Subcutaneous abdominal adipose tissue (tissue), 5 donors: Measurements from ENCODE around the gene CNP.

ENCODE experiments used
- H3K27ac ChIP-seq: one replicate; pipeline ENCODE4 v1.7.0; 2013; ENCODE audit warnings: low read depth, mild to moderate bottlenecking, inconsistent platforms, low read length, moderate library complexity
- H3K27me3 ChIP-seq, 5 donors: one replicate each; pipeline ENCODE4 v1.7.0; 2013; ENCODE audit warnings: low read length in 5 of 5, inconsistent platforms in 1 of 5; ENCODE audit not compliant: control insufficient read depth in 5 of 5, insufficient read depth in 4 of 5
- H3K36me3 ChIP-seq, 5 donors: one replicate each; pipeline ENCODE4 v1.7.0; 2013; ENCODE audit warnings: low read length in 5 of 5; ENCODE audit not compliant: control insufficient read depth in 5 of 5, insufficient read depth in 5 of 5
- H3K4me1 ChIP-seq, 5 donors: one replicate each; pipeline ENCODE4 v1.7.0; 2013; ENCODE audit warnings: low read length in 5 of 5, mild to moderate bottlenecking in 3 of 5, moderate library complexity in 1 of 5; ENCODE audit not compliant: control insufficient read depth in 5 of 5, insufficient read depth in 5 of 5
- H3K4me3 ChIP-seq, 5 donors: one replicate each; pipeline ENCODE4 v1.7.0; 2013; ENCODE audit warnings: low read length in 5 of 5, low read depth in 1 of 5
- H3K9ac ChIP-seq, 5 donors: one replicate each; pipeline ENCODE4 v1.7.0; 2013; ENCODE audit warnings: low read length in 5 of 5, mild to moderate bottlenecking in 4 of 5, moderate library complexity in 3 of 5
- H3K9me3 ChIP-seq, 5 donors: one replicate each; pipeline ENCODE4 v1.7.0; 2013; ENCODE audit warnings: low read length in 5 of 5; ENCODE audit not compliant: control insufficient read depth in 5 of 5
- donor health status: healthy.
- donor health status: healthy.
- donor health status: healthy.
- donor health status: healthy.
- donor health status: healthy.

Gene CNP

DNA sequence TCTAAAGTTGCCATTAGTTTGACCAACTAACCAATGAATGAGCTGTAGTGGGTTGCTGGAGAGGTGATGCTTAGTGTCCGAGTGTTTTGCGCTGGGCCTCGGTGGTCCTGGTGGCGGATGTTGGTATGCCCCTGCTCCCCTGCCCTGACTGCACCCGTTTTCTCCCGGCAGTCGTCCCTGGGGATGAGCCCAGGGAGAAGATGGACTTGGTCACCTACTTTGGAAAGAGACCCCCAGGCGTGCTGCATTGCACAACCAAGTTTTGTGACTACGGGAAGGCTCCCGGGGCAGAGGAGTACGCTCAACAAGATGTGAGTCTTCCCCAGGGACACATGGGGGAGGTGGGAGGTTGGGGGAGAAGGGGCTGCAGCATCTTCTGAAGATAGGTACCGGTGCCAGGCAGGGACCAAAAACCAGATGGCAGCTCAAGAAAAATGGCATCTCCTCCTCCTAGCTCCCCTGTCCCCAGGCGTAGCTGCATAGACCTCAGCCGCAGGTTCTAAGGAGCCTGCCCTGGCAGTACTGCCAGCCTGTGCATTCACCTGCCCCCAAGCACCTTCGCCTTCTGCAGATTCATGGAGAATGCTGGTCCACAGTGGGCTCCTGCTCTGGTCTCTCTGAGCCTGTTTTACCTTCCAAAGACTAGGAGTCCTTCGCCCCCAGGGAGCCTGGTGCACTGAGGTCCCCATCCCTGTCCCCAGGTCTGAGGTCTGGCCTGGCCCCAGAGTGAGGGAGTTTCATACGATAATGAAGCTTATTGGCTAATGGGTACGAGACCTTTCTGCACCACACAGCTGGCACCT lies 5.3 kb downstream of the CNP start:
- no peak overlapping the region for H3K4me3 ChIP-seq
- peaks cover 7 to 56% (median 47%) of the 10 kb centered on the region in 5 donors for H3K4me1 ChIP-seq
- no peak overlapping the region for H3K9ac ChIP-seq
- peaks cover 4 to 76% (median 70%) of the 10 kb centered on the region in 5 donors for H3K36me3 ChIP-seq
- H3K27me3 ChIP-seq, result no peaks in the 10 kb centered on the region
- H3K27ac ChIP-seq, result peak overlapping the region; percentile 35
- H3K9me3 ChIP-seq, result no peaks in the 10 kb centered on the region

DNA sequence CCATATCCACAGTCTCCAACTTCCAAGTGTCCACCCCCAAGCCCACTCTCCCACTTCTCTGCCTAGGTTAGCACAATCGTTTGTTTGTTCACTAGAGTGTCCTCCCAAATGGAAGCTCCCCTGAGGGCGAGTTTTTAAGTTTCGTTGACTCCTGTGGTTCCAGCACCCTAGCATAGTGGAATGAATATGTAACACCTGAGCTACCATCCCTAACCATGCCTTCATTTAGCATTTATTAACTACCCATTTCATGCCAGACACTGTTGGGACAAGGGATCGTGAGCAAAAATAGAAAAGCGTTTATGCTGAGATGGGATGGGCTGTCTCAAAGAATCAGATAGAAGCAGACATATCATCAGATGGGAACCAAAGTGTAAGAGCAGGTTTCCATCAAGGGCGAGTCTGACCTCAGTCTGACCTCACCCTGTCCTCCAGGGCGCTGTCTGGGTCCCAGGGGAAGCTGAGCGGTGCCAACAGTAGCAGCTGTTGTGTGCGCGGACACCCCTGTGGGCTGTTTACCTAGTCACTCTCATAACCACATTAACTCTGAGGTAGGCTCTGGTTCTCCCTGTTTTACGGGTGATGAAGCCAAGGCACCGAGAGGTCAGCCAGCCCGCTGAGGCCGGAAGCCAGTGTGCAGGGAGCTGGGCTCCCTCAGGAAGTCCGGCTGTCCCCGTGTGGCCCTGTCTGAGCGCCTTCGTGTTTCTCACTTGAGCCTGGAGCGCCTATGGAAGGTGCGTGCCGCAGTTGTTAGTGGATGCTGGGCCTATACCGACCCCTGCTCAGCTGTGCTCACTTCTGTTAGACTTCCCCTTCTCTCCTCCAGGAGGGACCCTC lies 6.2 kb downstream of the CNP start:
- H3K27ac ChIP-seq, result peak overlapping the region; percentile 35
- no peaks in the 10 kb centered on the region for H3K27me3 ChIP-seq
- H3K4me3 ChIP-seq, result no peak overlapping the region
- H3K36me3 ChIP-seq, result peaks cover 4 to 85% (median 79%) of the 10 kb centered on the region in 5 donors
- H3K4me1 ChIP-seq, result peaks cover 7 to 51% (median 39%) of the 10 kb centered on the region in 5 donors
- H3K9ac ChIP-seq, result peak overlapping the region in 3 of 5 donors; percentile 33 to 67 (median 53)
- no peaks in the 10 kb centered on the region for H3K9me3 ChIP-seq

DNA sequence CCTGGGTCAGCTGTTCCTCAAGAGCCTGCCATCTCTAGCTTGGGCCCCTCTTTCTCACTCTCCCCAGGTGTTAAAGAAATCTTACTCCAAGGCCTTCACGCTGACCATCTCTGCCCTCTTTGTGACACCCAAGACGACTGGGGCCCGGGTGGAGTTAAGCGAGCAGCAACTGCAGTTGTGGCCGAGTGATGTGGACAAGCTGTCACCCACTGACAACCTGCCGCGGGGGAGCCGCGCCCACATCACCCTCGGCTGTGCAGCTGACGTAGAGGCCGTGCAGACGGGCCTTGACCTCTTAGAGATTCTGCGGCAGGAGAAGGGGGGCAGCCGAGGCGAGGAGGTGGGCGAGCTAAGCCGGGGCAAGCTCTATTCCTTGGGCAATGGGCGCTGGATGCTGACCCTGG lies 6.8 kb downstream of the CNP start:
- Histone ChIP-seq H3K9ac (peak overlapping the region in 2 of 5 donors; percentile 53 to 67), H3K27me3 (no peaks in the 10 kb centered on the region), H3K36me3 (peaks cover 4 to 85% (median 80%) of the 10 kb centered on the region in 5 donors), H3K4me3 (no peak overlapping the region), H3K4me1 (peaks cover 7 to 44% (median 33%) of the 10 kb centered on the region in 5 donors), H3K9me3 (no peaks in the 10 kb centered on the region), H3K27ac (peak overlapping the region; percentile 35)

DNA sequence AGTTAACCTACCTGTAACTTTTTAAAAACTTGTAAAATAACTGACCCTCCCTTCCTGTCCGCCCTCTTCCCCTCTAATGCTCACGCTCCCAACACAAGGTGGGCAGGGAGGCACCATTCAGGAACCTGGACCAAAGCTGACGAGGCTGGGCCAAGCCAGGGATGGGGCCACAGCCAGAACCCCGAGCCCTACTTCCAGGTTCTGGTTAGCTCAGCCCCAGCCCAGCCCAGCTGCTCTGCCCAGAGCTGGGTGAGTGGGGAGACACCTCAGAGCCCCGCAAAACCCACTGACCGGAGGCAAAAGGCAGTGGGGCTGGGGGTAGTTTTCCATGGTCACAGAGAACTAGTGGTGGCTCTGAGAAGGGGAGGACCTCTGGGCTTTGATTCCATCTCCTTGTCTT lies 7.4 kb downstream of the CNP start:
- Histone ChIP-seq H3K36me3 (peaks cover 4 to 84% (median 76%) of the 10 kb centered on the region in 5 donors), H3K4me1 (peaks cover 7 to 42% (median 33%) of the 10 kb centered on the region in 5 donors), H3K4me3 (no peak overlapping the region), H3K27ac (no peak overlapping the region), H3K9me3 (no peaks in the 10 kb centered on the region), H3K9ac (no peak overlapping the region), H3K27me3 (no peaks in the 10 kb centered on the region)

DNA sequence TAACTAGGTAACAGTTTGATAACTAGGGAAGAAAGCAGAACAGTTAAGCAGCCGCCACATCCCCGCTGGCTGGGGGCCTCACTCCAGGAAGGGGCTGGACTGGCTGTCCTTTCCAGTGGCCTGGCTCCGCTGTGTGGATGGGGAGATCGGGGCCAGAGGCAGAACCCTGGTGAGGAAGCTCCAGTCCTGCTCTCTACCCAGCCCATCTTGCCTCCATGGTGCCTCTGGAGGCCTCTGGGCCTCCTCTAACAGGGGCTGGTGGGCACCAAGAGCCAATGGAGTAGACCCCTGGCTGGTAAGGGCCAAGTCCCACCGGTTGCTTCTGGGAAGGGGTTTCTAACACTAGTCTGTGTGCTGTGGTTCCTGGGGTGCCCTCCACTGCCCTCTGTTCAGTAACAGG lies 8.1 kb downstream of the CNP start:
- H3K9ac ChIP-seq, result peak overlapping the region in 1 of 5 donors; percentile 48
- H3K27me3 ChIP-seq, result no peaks in the 10 kb centered on the region
- H3K4me1 ChIP-seq, result peaks cover 7 to 42% (median 33%) of the 10 kb centered on the region in 5 donors
- H3K27ac ChIP-seq, result no peak overlapping the region
- H3K36me3 ChIP-seq, result peaks cover 4 to 82% (median 75%) of the 10 kb centered on the region in 5 donors
- no peak overlapping the region for H3K4me3 ChIP-seq
- no peaks in the 10 kb centered on the region for H3K9me3 ChIP-seq

DNA sequence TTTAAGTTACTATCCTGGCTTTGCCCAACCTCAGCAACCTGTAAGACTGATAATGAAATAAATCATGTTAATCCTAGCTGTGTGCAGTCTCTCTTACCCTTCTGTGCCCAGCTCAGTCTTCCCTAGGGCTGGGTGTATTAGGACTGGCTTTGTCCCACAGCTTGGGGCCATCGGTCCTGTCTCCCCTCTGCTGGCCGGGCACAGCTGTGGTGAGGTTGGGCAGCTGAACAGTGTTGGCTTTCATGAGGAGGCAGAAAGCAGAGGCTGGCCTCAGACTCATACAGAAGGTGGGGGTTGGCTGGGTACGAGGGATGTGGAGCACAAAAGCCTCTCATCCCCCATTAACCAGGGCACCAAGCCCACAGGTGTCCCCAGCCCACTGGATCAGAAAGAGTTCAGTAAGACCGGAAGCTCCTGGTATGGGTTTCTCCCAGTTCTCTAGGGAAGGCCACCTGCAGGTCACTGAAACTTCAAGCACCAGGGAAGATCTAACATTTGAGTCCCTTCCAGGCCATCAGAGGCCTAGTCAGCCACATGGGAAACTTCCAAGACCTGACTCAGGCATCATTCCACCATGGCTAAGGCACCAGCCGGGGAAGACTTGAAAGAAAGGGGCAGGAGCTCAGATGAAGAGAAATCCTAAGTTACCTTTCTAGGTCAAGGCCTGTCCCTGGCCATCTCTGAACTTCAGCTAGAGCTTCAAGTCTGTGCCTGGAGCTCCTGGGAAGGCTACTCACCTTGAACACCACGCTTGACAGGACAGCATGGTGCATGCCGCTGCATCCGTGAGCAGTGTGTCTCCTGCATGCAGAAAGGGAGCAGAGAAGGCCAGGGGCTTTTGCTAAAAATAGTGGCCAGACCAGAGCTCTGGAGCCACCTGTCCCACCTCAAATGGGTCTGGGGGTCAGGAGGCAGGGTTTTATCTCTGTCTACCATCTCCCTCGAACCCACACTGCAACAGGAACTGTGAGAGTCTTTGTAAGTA lies 8.8 kb downstream of the CNP start:
- H3K9ac ChIP-seq, result peak overlapping the region in 1 of 5 donors; percentile 48

DNA sequence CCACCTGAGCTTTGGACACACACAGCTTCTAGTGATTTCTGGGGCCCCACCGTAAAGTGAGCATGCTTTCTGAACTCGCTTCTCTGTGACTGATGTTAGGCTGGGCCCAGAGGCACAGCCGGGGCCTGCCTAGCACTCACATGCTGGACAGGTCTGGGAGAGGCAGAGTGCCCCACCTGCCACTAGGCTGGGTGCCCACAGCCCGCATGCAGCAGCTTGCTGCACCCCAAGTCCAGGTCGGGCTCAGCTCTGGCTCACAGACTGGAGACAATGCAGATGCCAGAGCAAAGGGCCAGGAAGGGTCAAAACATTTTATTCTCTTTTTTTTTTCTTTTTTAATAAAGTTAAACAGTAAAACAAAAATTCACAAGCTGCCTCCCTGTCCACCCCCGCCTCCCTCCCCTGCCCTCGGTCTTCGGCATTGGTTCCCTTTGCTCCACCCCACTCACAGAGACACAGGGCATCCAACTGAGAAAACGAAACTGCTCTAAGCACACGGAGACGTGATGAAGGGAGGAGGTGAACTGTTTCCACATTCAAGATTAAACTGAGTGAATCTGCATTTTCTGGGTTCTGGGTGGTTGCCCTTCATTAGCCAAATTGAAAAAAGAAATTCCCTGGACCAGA lies 9.7 kb downstream of the CNP start:
- peaks cover 4 to 90% (median 81%) of the 10 kb centered on the region in 5 donors for H3K36me3 ChIP-seq
- peaks cover 7 to 36% (median 26%) of the 10 kb centered on the region in 5 donors for H3K4me1 ChIP-seq
- peak overlapping the region; percentile 65 for H3K27ac ChIP-seq
- H3K4me3 ChIP-seq, result no peak overlapping the region
- H3K9ac ChIP-seq, result peak overlapping the region in 1 of 5 donors; percentile 19
- H3K27me3 ChIP-seq, result no peaks in the 10 kb centered on the region
- H3K9me3 ChIP-seq, result no peaks in the 10 kb centered on the region

More for the DNA sequence above, 8.8 kb downstream of the CNP start:
- peaks cover 4 to 88% (median 78%) of the 10 kb centered on the region in 5 donors for H3K36me3 ChIP-seq
- H3K4me3 ChIP-seq, result no peak overlapping the region
- peaks cover 7 to 42% (median 33%) of the 10 kb centered on the region in 5 donors for H3K4me1 ChIP-seq
- no peaks in the 10 kb centered on the region for H3K9me3 ChIP-seq
- H3K27me3 ChIP-seq, result no peaks in the 10 kb centered on the region
- no peak overlapping the region for H3K27ac ChIP-seq

DNA sequence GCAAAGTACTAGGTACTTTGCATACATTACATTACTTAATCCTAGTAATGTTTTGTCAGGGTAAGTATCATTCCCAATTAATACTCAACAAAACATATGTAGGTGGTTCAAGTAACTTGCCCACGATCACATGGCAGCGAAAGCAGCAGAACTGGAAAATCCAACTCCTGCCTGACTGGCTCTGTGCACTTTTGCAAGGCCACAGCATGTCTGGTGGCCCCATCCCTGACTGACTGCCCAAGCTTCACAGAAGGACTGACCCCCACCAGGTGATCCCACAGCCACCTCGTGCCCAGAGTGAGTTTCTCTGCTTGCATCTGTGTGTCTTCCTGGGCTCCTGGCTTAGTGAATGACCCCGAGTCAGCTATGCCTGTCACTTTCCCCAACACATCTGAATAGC lies 11.4 kb downstream of the CNP start:
- Histone ChIP-seq H3K36me3 (peaks cover 4 to 93% (median 82%) of the 10 kb centered on the region in 5 donors), H3K4me3 (no peak overlapping the region), H3K27me3 (no peaks in the 10 kb centered on the region), H3K27ac (no peak overlapping the region), H3K4me1 (peaks cover 3 to 25% (median 18%) of the 10 kb centered on the region in 5 donors), H3K9ac (no peak overlapping the region), H3K9me3 (no peaks in the 10 kb centered on the region)
